WTC11 (cell line): Measurements from ENCODE around the gene LETM1.

Experiments used
- CTCF ChIP-seq: fragments of 200-600 bp; IDR thresholded peaks from 2 replicates; pipeline ENCODE4 v1.8.0; 2022; ENCODE audit warnings: antibody characterized with exemption
- E2F1 ChIP-seq: sonication (generic); formaldehyde crosslinking; IDR thresholded peaks from 2 replicates; pipeline ENCODE4 v1.8.0; 2022; ENCODE audit warnings: mild to moderate bottlenecking, missing genetic modification reagents
- FOXJ3 ChIP-seq: sonication (generic); formaldehyde crosslinking; IDR thresholded peaks from 2 replicates; pipeline ENCODE4 v1.9.0; 2021; ENCODE audit warnings: missing genetic modification reagents, mild to moderate bottlenecking, borderline replicate concordance
- FOXK1 ChIP-seq: sonication (generic); formaldehyde crosslinking; IDR thresholded peaks from 2 replicates; pipeline ENCODE4 v1.8.0; 2022; ENCODE audit warnings: mild to moderate bottlenecking, moderate library complexity, missing genetic modification reagents
- JAZF1 ChIP-seq: fragments of 250-450 bp; sonication (Bioruptor Pico); IDR thresholded peaks from 2 replicates; pipeline ENCODE4 v1.9.0; 2021; ENCODE audit warnings: moderate library complexity, mild to moderate bottlenecking, inconsistent platforms
- NR2C2 ChIP-seq: sonication (generic); formaldehyde crosslinking; IDR thresholded peaks from 2 replicates; pipeline ENCODE4 v1.8.0; 2022; ENCODE audit warnings: mild to moderate bottlenecking, missing genetic modification reagents
- SP1 ChIP-seq: sonication (generic); formaldehyde crosslinking; conservative IDR thresholded peaks from 2 replicates; pipeline ENCODE4 v1.8.1; 2022; ENCODE audit warnings: missing genetic modification reagents

- no peak for TF ChIP-seq E2F1 (CRISPR knock-in tag)
- no peak for TF ChIP-seq FOXJ3 (CRISPR knock-in tag)
- TF ChIP-seq JAZF1 (CRISPR knock-in tag): no peak
- no peak for TF ChIP-seq CTCF
- no peak for TF ChIP-seq FOXK1
- no peak for TF ChIP-seq SP1 (CRISPR knock-in tag)
- TF ChIP-seq NR2C2 (CRISPR knock-in tag): no peak
Measured at GRCh38 chr4:1873291-1873690, 17.3 kb upstream of the LETM1 start.
